Stimulated activated CD4-positive, alpha-beta T cell treated with anti-CD3 and anti-CD28 coated beads, Interleukin-2, amount 100 ng/mL, for 4 hours (primary cell): ENCODE measurements around the gene LRBA.
"Not testable (repeated sequence)": the region's sequence is repeated elsewhere in the genome, so short reads cannot be mapped to it uniquely, and the experiment has no call there.

Experiments
- DNase-seq: peaks from one replicate; pipeline ENCODE4 v3.0.0-alpha.2; 2020; ENCODE audit warnings: low read depth

The LRBA gene

GRCh38 chr4:150415213-150415612 lies 599.9 kb downstream of the LRBA start:
- DNase-seq, result no peak

GRCh38 chr4:150411520-150411919 lies 603.6 kb downstream of the LRBA start:
- no peak for DNase-seq

GRCh38 chr4:150402871-150403272 lies 612.2 kb downstream of the LRBA start:
- DNase-seq, result no peak

- no peak for DNase-seq
These were observed 613.9 kb downstream of the LRBA start for GRCh38 chr4:150401083-150401687.

GRCh38 chr4:150395872-150396271 lies 619.2 kb downstream of the LRBA start:
- no peak for DNase-seq

- DNase-seq, result no peak
These were observed 621.0 kb downstream of the LRBA start for GRCh38 chr4:150394046-150394445.

DNA sequence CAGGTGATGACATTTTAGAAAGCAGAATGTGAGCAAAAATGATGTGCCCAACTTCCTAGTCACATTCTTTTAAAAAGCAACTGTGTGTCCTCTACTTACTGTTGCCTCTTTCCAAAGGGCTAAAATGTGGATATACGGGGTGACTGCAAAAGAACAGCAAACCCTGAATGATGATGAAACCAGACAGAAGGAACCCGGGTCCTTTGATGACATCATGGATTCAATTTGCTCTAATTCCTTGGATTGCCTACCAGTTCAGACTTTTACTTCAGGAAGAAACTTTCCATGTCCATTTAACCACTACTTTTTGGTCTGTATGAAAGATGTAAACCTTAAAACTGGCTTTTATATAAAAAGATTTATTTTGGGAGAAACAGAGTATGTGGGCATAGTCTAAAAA lies 624.0 kb downstream of the LRBA start:
- DNase-seq, result no peak

- no peak for DNase-seq
These were observed 624.6 kb downstream of the LRBA start for GRCh38 chr4:150390531-150390910.

DNA sequence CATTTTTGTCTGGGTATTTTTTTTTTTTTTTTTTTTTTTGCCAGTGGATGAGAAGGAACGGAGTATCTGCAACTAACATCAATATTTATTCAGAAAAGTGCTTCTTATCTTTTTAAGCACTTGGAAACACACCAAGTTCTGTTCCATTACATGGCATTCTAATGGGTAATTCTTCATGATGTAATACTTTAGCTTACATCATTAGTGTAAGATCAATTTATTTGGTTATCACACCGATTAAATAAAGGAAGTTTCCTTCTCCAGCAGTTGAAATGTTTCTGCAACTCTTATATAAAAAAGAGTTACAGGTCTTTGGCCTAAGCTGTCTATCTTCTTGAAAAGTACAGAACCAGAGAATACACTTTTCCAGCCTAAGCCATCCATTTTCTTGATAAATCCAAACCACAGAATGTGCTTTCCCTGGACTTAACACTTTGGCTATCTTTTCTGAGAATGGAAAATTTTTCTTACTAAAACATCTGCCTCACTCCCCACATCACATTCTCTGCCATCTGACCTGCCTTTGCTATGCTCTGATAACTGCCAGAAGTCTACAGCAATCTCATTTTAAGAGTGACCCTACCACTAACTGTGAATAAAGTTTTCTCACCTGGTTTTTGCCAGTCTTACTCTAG lies 625.1 kb downstream of the LRBA start:
- no peak for DNase-seq

DNA sequence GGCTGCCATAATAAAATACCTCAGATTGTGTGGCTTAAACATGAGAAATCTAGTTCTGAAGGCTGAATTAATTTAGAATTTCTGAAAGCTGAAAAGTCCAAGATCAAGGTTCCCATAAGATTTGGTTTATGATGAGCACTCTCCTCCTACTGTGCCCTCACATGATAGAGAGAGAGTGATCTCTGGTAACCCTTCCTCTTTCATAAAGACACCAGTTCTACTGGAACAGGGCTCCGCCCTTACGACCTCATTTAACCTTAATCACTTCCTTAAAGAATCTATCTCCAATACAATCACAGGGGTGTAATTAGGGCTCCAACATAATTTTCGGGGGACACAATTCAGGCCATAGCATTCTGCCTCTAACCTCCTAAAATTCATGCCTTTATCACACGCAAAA lies 627.1 kb downstream of the LRBA start:
- DNase-seq, result no peak

DNA sequence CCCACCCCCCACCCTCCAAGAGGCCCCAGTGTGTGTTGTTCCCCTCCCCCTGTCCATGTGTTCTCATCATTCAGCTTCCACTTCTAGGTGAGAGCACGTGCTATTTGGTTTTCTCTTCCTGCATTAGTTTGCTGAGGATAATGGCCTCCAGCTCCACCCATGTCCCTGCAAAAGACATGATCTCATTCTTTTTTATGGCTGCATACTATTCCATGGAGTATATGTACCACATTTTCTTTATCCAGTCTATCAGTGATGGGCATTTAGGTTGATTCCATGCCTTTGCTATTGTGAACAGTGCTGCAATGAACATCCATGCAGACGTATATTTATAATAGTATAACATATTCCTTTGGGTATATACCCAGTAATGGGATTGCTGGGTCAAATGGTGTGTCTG lies 628.7 kb downstream of the LRBA start:
- DNase-seq, result not testable (repeated sequence)

GRCh38 chr4:150385606-150386005 lies 629.5 kb downstream of the LRBA start:
- DNase-seq, result no peak

- DNase-seq, result no peak
These were observed 630.8 kb downstream of the LRBA start for GRCh38 chr4:150384249-150384648.

- no peak for DNase-seq
These were observed 633.1 kb downstream of the LRBA start for GRCh38 chr4:150382028-150382427.

- DNase-seq, result no peak
These were observed 633.5 kb downstream of the LRBA start for GRCh38 chr4:150381609-150382008.

DNA sequence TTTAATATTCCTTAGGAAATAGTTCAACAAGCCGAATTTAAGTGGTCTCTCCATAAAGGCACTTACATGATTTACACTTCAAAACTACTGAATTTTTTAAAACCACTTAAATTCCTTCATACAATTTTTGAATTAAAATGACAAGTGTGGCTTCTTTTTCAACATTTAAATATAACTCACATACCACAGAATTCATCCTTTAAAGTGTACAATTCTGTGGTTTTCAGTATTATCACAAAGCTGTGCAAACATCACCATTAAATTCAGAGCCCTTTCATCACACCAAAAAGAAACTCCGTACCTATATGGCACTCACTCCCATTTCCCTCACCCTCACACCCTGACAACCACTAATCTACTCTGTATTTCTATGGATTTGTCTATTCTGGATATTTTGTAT lies 634.0 kb downstream of the LRBA start:
- DNase-seq, result no peak

DNA sequence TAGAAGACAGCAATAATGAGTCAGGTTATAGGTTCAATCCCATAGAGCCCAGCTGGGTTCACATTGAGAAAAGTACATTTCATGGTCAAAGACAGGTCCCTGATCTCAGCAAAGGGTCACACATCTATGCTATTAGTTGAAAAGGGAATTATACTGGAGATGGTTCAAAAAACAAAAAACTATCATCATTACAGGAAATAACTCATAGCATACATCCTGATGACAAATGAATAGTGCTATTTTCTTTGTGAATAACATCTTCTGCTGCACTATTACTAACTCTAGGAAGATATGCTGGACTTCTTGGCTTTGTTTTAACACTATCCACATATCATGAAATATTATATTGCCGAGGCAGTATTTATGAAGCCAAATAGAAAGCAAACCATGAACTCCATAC lies 635.6 kb downstream of the LRBA start:
- no peak for DNase-seq

DNA sequence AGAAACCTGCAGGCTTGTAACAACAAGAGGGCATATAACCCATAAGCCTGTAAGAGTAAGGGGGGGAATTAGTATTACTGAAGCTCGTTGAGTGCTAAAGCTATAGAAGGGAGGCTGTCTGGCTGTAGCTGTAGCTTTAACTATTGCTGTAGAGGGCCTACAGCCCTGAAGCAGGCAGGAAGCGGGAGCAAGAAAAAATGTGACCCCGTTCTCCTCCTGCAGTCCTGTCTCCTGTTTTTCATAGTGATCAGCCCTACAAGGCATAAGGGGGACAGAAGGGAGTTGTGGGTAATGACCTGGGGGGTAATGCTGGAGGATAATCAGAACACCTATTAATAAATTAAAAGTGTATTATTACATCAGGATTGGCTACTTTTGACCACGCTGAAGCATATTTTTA lies 640.1 kb downstream of the LRBA start:
- DNase-seq, result no peak

- DNase-seq, result no peak
These were observed 643.2 kb downstream of the LRBA start for GRCh38 chr4:150371869-150372268.

DNA sequence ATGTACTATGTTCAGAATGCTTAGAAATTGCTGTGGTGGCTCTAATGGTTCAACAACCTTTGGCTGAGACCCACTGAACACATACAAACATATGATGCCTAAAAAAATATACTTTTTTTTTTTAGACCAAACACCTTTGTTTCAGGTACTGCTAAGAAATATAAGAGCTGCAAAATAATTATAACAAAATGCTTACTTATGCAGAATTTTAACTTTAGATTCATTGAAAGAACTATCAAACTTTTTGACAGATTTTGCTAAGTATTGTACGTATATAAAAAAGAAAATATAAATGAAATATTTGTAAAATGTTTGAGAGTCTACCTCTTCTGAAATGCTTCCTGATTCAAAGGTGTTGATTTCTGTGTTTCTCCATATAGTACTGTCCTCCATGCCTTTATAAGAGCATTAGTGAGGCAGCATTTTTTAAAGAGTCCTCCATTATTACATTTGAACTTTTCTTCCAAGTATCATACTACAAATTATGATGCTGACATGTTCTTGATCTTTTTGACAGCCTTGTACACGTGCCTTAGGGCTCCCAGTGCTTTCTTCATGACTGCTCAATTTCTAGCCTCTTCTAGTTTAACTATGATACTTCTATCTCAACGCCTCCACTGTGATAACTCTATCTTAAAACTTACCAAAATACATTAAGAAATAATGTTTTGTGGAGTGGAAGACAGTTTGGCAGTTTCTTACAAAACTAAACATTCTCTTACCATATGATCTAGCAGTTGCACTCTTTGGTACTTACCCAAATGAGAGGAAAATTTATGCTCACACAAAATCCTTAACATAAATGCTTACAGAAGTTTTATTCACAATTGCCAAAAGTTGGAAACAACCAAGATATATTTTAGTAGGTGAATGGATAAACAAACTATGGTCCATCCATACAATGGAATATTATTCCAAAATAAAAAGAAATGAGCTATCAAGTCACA lies 645.4 kb downstream of the LRBA start:
- DNase-seq, result no peak

- no peak for DNase-seq
These were observed 646.4 kb downstream of the LRBA start for GRCh38 chr4:150368667-150369066.

GRCh38 chr4:150367326-150367725 lies 647.8 kb downstream of the LRBA start:
- no peak for DNase-seq

DNA sequence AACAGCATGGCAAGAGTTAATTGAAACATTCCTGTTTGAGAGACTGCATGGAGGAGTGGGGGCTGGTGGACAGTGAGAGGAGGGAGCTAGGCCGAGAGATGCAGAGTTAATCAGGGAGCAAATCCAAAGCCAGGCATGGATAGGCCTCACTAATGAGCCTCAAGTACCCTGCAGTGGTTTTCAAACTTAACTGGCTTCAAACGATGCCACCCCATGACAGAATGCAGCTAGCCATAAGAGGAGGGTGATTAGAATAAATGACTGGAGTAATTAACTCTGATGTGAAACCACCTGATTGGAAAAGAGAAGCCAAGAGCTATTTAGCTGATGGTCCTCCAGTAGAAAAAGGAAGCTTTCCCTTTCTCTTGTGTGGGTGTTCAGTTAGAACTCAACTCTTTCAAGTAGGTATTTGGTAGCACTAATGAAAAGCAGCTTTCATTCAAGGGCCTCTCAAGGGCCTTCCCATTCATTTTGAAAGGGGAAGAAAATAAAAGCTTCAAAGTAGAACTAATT lies 648.5 kb downstream of the LRBA start:
- no peak for DNase-seq
